Activated effector memory CD4-positive, alpha-beta T cell treated with Interleukin-2 at 50 U/mL for 16 hours (primary cell): ENCODE results near the gene SDHA.

ENCODE experiments used
- DNase-seq: peaks from one replicate; pipeline ENCODE4 v3.0.0-alpha.2; 2020

The SDHA gene

DNA sequence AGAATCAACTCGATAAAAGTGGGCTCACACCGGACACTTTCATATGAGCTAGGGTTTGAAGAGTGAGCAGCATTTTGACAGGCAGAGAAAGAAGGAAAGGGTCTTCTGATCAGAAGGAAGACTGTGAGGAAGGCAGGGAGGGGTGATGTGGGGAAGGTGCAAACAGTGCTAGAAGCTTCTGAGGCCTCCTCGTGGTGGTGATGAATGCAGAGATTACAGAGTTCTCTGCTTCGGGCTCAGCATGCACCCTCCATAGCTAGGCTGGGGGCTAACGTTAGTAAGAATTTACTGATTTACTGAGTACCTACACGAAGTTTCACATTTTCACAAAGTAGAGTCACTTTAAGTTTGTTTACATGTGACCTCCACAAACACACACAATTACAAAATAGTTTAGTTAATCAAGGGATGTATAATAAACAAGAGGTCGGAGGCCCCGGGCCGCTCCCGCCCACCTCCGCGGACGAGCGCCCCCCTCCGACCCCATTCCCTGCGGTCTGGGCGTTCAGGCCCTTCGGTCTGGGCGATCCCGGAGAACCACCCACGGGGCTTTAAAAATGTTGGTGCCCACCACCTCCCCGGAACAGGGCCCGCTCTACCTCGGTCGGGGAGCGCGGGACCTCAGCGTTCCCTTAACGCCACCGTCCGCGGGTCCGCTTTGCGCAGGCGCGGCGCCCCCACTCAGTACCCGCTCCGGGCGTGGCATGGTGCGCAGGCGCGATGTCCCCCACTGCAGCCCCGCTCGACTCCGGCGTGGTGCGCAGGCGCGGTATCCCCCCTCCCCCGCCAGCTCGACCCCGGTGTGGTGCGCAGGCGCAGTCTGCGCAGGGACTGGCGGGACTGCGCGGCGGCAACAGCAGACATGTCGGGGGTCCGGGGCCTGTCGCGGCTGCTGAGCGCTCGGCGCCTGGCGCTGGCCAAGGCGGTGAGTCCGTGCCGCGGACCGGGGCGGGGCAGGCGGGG is at the start of gene SDHA, which contains the start of gene CCDC127:
Gene SDHA, plus strand, starts transcription at position 827 of the 963 bp plus-strand sequence. Its CDS starts 36 bp downstream, at position 863.
Gene CCDC127, minus strand, starts transcription at position 660 of the 963 bp plus-strand sequence. CDS start 1,304 bp downstream, outside the sequence.
- peak; percentile 95 for DNase-seq

- DNase-seq, result no peak
Observed at GRCh38 chr5:169071-169727, 48.9 kb upstream of the SDHA start.

GRCh38 chr5:169728-170094 is 48.4 kb upstream of the SDHA start:
- DNase-seq, result no peak

GRCh38 chr5:170971-171800 is 46.9 kb upstream of the SDHA start:
- no peak for DNase-seq

DNA sequence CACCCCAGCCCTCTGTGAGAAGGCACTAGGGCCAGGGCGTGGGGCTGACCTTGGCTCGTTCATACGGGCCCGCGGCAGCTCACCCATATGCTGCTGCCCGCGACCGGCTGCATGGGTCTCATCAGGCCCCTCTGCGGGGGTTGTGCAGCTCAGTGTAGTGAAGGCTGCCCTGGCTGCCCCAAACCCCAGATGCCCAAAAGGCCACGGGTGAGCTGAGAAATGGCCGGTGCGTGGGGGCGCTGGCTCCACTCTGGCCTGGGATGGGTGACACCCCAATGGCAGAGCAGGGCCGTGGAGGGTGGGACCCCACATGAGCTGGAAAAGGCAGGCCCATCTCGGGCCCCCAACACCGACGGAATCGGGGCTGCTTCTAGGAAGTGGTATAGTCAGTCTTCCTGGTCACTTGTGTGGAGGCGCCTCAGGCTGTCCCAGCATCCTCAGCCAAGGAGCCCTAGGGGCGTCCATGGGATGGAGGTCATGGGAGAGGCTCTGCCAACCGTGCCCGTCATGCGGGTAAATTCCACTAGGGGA is 46.3 kb upstream of the SDHA start:
- no peak for DNase-seq

DNA sequence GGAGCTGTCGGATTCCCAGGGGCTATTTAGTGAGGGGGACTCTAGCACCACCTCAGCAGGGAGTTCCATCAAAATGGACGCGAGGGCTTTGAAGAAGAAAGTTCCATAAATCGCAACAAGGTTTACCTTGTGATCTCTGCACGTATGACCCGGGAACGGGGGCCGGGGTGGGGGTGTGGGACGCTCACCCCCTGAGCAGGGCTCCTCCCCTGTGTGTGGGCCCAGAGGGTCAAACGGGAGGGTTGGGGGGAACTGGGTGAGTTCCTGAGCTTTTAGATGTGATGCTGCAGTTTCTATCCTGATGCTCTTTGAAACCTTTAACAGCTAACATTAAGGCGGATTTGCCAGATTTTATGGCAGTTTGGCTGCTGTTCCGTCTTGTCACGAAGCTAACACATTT is 45.7 kb upstream of the SDHA start:
- no peak for DNase-seq

DNA sequence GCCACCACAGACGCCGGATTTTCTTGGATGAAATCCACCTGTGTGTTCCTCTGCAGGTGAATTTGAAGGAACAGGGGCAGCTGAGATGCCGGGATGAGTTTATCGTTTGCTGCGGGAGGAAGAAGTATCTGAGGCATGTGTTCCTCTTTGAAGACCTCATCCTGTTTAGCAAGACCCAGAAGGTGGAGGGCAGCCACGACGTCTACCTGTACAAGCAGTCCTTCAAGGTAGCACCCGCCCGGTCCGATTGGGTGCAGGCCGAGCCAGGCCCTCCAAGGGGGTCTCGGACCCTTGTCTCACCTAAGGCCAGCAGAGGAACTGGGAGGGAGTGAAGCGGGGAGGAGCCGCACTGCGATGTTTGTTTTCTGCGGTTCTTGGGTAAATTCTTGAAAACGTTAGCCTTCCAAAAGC is 45.3 kb upstream of the SDHA start:
- no peak for DNase-seq

GRCh38 chr5:173392-174290 is 44.5 kb upstream of the SDHA start:
- no peak for DNase-seq

GRCh38 chr5:174291-174600 is 43.9 kb upstream of the SDHA start:
- DNase-seq, result no peak

- no peak for DNase-seq
Observed at GRCh38 chr5:174876-175465, 43.1 kb upstream of the SDHA start.

GRCh38 chr5:176296-176823 is 41.8 kb upstream of the SDHA start:
- no peak for DNase-seq

DNA sequence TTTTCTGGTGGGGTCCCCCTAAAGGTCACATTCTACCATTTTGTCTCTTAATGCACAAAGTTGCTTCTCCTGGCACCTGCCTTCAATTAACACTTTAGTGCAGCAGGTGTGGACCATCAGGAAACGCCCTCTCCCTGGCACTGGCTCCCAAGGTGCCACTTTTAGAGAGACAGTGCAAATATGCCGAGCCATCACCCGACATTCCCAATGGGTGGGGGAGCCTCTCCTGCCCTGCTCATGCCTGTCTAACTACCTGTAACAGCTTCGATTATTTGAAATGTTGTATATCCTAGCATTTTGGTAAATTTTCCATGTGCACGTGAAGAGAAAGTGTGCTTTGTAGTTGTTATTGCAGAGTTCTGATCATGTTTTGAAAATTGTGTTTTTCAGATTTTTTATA is 40.0 kb upstream of the SDHA start:
- no peak for DNase-seq

DNA sequence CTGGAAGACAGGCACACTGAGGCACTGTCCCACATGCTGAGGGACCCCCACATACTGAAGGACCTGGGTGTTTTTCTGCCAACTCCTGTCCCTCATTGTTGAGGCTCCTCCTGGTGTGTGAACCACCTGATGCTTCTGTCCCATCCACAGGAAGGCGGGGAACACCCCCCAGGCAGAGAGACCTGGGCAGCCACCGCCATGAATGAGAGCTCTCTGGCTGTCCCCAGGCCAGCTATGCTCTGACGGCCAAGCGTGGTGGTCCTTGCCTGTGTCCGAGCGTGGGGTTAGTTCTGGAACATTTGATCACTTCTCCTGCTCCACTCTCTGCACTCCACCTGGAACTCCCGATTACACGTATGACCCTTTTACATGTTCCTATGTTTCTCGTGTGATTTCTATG is 38.7 kb upstream of the SDHA start:
- no peak for DNase-seq

DNA sequence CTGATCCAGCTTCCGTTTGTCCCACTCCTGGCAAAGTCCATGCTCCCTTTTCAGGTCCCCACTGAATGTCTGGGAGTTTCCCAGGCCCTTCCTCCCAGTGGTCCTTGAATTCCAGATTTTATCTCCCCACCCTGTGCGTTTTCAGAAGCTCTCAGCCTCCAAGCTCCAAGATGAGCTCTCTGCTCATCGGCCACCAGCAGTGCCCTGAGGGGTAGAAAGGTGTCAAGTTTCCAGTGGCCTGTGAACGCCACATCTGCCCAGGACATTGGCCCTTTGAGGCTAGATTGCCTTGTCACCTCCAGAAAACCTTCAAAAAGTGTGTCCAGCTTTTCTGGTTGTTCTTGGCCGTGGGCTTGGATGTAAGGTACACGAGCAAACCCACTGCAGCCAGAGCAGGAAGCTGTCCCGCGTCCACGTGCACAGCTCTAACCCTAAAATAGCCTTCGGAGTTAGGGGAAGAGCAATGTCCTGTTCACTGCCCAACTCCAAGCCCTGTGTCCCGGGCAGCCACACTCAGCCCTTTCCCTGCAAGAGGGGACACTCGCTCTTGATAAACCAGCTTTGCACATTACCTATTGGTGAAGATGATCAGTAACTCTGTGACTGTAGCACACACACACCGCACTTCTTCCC is 37.7 kb upstream of the SDHA start:
- no peak for DNase-seq

- DNase-seq, result no peak
Observed at GRCh38 chr5:181160-181559, 37.0 kb upstream of the SDHA start.

DNA sequence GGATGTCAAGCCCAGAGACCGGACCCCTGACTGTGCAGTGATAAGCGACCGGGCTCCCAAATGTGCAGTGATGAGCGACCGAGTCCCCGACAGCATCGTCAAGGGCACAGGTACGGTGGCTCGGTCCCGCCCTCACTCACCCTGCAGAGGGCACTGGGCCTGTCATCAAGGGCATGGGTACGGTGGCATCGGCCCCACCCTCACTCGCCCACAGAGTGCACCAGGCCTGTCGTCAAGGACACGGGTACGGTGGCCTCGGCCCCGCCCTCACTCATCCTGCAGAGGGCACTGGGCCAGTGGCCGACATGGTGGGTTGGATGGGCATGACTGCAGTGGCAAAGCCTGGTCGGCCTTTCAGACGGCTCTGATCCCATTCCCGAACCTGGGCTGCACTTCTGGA is 36.6 kb upstream of the SDHA start:
- DNase-seq, result no peak

DNA sequence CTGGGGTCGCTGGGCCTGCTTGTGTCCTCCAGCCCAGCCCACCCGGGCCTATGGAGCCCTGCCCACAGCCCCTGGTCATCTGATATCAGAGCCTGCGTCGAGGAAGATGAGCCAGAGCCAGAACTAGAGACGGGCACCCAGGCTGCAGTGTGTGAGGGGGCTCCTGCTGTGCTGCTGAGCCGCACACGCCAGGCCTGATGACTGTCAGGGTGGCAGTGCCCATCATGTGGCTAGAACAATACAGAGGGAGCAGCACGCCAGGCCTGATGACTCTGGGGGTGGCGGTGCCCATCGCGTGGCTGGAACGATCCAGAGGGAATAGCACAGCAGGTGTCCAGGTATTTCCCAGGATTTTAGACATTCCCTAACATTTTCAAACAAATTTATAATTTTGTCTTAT is 36.0 kb upstream of the SDHA start:
- no peak for DNase-seq

- no peak for DNase-seq
Observed at GRCh38 chr5:184471-184870, 33.6 kb upstream of the SDHA start.

DNA sequence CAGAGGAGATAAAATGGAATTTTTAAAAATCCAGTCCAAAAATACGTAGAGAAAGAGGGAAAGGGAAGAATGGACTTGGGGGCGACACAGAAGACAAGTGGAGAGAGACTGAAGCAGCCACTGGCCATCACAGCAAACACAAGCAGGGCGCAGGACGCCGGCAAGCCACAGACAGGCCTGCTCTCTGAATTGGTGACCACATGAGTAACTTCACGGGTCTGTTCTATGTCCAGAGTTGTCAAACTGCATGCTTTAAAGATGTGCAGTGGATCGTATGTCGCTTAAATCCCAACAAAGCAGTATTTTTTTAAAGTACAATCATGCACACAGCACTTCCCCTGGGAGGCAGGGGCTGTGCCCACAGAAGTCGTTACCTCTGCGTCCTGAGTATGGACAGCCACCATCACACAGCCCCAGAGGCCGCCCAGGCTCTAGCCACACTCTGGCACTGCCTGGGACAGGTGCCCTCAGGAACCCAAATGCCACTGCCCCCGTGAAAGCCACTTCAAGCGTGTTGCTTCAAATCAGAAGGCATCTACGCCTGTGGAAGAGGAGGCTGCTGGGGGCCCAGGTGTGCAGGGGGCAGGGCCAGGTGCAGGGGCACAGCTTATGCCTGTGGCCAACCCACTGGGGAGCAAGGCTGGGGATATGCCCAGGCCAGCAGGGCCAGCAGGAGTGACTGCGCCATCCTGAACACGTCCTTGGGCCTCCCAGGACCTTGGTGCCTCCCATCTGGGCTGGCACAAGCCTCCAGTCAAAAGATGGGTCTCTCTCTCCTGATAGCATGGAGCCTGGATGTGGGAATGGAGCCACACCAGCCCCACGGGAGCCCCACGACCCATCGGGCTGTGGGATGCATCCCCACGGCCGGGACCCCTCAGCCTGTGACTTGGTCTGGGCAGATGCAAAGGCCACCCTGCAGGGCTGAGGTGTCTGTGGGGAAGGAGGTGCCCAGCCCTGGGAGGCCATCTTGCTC is 32.7 kb upstream of the SDHA start:
- DNase-seq, result no peak
